Ascending aorta (tissue), 2 donors: ENCODE measurements around the gene ZNF276. TPM values are rescaled to one million over a fixed set of nuclear protein-coding genes. Genes with fewer than 3 reads are reported as not detected.
"Not testable (repeated sequence)": the region's sequence is repeated elsewhere in the genome, so short reads cannot be mapped to it uniquely, and the experiment has no call there.

Experiments used
- DNase-seq, 2 donors: peaks; one replicate each; pipeline ENCODE4 v3.0.0-alpha.2; 2019; ENCODE audit warnings: low spot score in 2 of 2
- H3K27ac ChIP-seq, 2 donors: fragments of 200-600 bp; sonication (generic); one replicate each; pipeline ENCODE4 v1.5.1; 2016 to 2017; ENCODE audit warnings: mild to moderate bottlenecking in 1 of 2
- H3K27me3 ChIP-seq: fragments of 200-600 bp; sonication (generic); one replicate; pipeline ENCODE4 v1.5.1; 2017
- H3K36me3 ChIP-seq, 2 donors: fragments of 200-600 bp; sonication (generic); one replicate each; pipeline ENCODE4 v1.5.1; 2016
- H3K4me1 ChIP-seq, 2 donors: fragments of 200-600 bp; sonication (generic); one replicate each; pipeline ENCODE4 v1.5.1; 2016 to 2017; ENCODE audit warnings: mild to moderate bottlenecking in 1 of 2
- H3K4me3 ChIP-seq, 2 donors: fragments of 200-600 bp; sonication (generic); one replicate each; pipeline ENCODE4 v1.5.1; 2016 to 2017; ENCODE audit warnings: mild to moderate bottlenecking in 1 of 2
- H3K9me3 ChIP-seq, 2 donors: fragments of 200-600 bp; sonication (generic); one replicate each; pipeline ENCODE4 v1.5.1; 2016
- CTCF ChIP-seq, 3 experiments: fragments of 200-600 bp in 2 of 3; fragments of 450-650 bp in 1 of 3; sonication (generic) in 2 of 3; IDR thresholded peaks; one replicate each; pipeline ENCODE4 v1.5.1; 2016 to 2019; ENCODE audit warnings: antibody characterized with exemption in 3 of 3, mild to moderate bottlenecking in 1 of 3, moderate library complexity in 1 of 3
- intact Hi-C: fragments of 100-400 bp; cut with DNase I; formaldehyde crosslinking; loops from one replicate; pipeline ENCODE4 v1.15.1; 2023
- total RNA-seq: library from RNA; depleted of rRNA; stranded (reverse); fragments of >200 nt; gene quantifications from one replicate; pipeline ENCODE4 v1.1.0, GENCODE V29; 2016

Gene ZNF276
- total RNA-seq, 1 donor from 2014 or later: 30.7 TPM

- intact Hi-C loops: no loop called here
- no peak for TF ChIP-seq CTCF (IDR thresholded peaks at IDR 0.05)
- peaks cover 25 to 38% of the 10 kb centered on the region in 2 donors for H3K36me3 ChIP-seq
- H3K27me3 ChIP-seq: no peaks in the 10 kb centered on the region
- no peaks in the 10 kb centered on the region for H3K9me3 ChIP-seq
- no peak overlapping the region for H3K27ac ChIP-seq
- no peak for DNase-seq
- no peak overlapping the region for H3K4me3 ChIP-seq
- H3K4me1 ChIP-seq: peaks cover 4 to 5% of the 10 kb centered on the region in 2 donors
Observed at GRCh38 chr16:89690392-89690901, 30.9 kb upstream of the ZNF276 start.

GRCh38 chr16:89691231-89691985, 29.9 kb upstream of the ZNF276 start:
- H3K9me3 ChIP-seq: no peaks in the 10 kb centered on the region
- intact Hi-C loops: no loop called here
- H3K27me3 ChIP-seq: no peaks in the 10 kb centered on the region
- no peak overlapping the region for H3K4me3 ChIP-seq
- DNase-seq: no peak
- no peak overlapping the region for H3K27ac ChIP-seq
- H3K4me1 ChIP-seq: peaks cover 4 to 5% of the 10 kb centered on the region in 2 donors
- no peak for TF ChIP-seq CTCF (IDR thresholded peaks at IDR 0.05)
- H3K36me3 ChIP-seq: peaks cover 28 to 38% of the 10 kb centered on the region in 2 donors

GRCh38 chr16:89691986-89692569, 29.3 kb upstream of the ZNF276 start:
- no peaks in the 10 kb centered on the region for H3K9me3 ChIP-seq
- no peak overlapping the region for H3K27ac ChIP-seq
- no peaks in the 10 kb centered on the region for H3K27me3 ChIP-seq
- peaks cover 28 to 38% of the 10 kb centered on the region in 2 donors for H3K36me3 ChIP-seq
- DNase-seq: no peak
- intact Hi-C loops: no loop called here
- H3K4me3 ChIP-seq: no peak overlapping the region
- peaks cover 4 to 5% of the 10 kb centered on the region in 2 donors for H3K4me1 ChIP-seq
- TF ChIP-seq CTCF (IDR thresholded peaks at IDR 0.05): no peak

- Histone ChIP-seq H3K9me3 (no peaks in the 10 kb centered on the region), H3K4me3 (no peak overlapping the region), H3K27ac (no peak overlapping the region), H3K27me3 (no peaks in the 10 kb centered on the region), H3K4me1 (no peaks in the 10 kb centered on the region), H3K36me3 (peaks cover 28 to 41% of the 10 kb centered on the region in 2 donors)
- DNase-seq: no peak
- intact Hi-C loops: no loop called here
- no peak for TF ChIP-seq CTCF (IDR thresholded peaks at IDR 0.05)
Observed at GRCh38 chr16:89693289-89693731, 28.0 kb upstream of the ZNF276 start.

GRCh38 chr16:89693931-89694783, 27.2 kb upstream of the ZNF276 start:
- intact Hi-C loops: no loop called here
- DNase-seq: no peak

GRCh38 chr16:89694784-89695085, 26.6 kb upstream of the ZNF276 start:
- H3K27me3 ChIP-seq, DNase-seq, intact Hi-C loops, H3K27ac ChIP-seq, H3K4me3 ChIP-seq, H3K4me1 ChIP-seq, H3K9me3 ChIP-seq: not testable (repeated sequence)
- H3K36me3 ChIP-seq: peaks cover 28 to 41% of the 10 kb centered on the region in 2 donors

More at GRCh38 chr16:89693931-89694783, 27.2 kb upstream of the ZNF276 start:
- Histone ChIP-seq H3K4me1 (no peaks in the 10 kb centered on the region), H3K36me3 (peaks cover 28 to 41% of the 10 kb centered on the region in 2 donors), H3K27me3 (no peaks in the 10 kb centered on the region), H3K27ac (no peak overlapping the region), H3K4me3 (no peak overlapping the region), H3K9me3 (no peaks in the 10 kb centered on the region)
- no peak for TF ChIP-seq CTCF (IDR thresholded peaks at IDR 0.05)
